Uterus (tissue), 4 donors: Measurements from ENCODE around the gene BSND. TPM values are rescaled to one million over a fixed set of nuclear protein-coding genes. Genes with fewer than 3 reads are reported as not detected.

Experiments
- DNase-seq, 2 donors: peaks; one replicate each; pipeline ENCODE4 v3.0.0-alpha.2; 2019 to 2020
- H3K27ac ChIP-seq, 2 donors: fragments of 200-600 bp; sonication (generic); 1 replicate in 1 of 2; 2 replicates in 1 of 2; pipeline ENCODE4 v1.5.1; 2016 to 2018
- H3K27me3 ChIP-seq, 2 donors: fragments of 200-600 bp; sonication (generic); one replicate each; pipeline ENCODE4 v1.5.1; 2018 to 2019; ENCODE audit warnings: control low read depth in 1 of 2
- H3K36me3 ChIP-seq, 2 donors: fragments of 200-600 bp; sonication (generic); one replicate each; pipeline ENCODE4 v1.5.1; 2019; ENCODE audit warnings: control low read depth in 1 of 2
- H3K4me1 ChIP-seq, 2 donors: fragments of 200-600 bp; sonication (generic); one replicate each; pipeline ENCODE4 v1.5.1; 2018 to 2019; ENCODE audit warnings: control low read depth in 1 of 2
- H3K4me3 ChIP-seq, 2 donors: fragments of 200-600 bp; sonication (generic); 1 replicate in 1 of 2; 2 replicates in 1 of 2; pipeline ENCODE4 v1.5.1; 2018 to 2019; ENCODE audit warnings: mild to moderate bottlenecking in 1 of 2
- H3K9me3 ChIP-seq, 2 donors: fragments of 200-600 bp; sonication (generic); one replicate each; pipeline ENCODE4 v1.5.1; 2019; ENCODE audit warnings: control low read depth in 1 of 2
- POLR2A ChIP-seq, 2 donors: fragments of 450-650 bp; IDR thresholded peaks; one replicate each; pipeline ENCODE4 v1.6.1; 2016; ENCODE audit warnings: antibody characterized with exemption in 2 of 2, mild to moderate bottlenecking in 1 of 2, moderate library complexity in 1 of 2
- intact Hi-C: fragments of 100-400 bp; cut with DNase I; formaldehyde crosslinking; loops from one replicate; pipeline ENCODE4 v1.15.1; 2023; ENCODE audit warnings: low total_unique reads
- total RNA-seq, 4 donors: library from RNA; depleted of rRNA in 3 of 4; stranded (reverse); fragments of >200 nt in 3 of 4; gene quantifications; one replicate each; pipeline versions ENCODE4 v1.1.0 to v1.2.4, GENCODE V29; 2014 to 2023
- TF ChIP-seq, protein P1 (sequence below), 4 experiments: fragments of 200-600 bp in 2 of 4; fragments of 450-650 bp in 2 of 4; sonication (generic) in 2 of 4; IDR thresholded peaks; one replicate each; pipeline ENCODE4 v1.5.1; 2016 to 2019; ENCODE audit warnings: antibody characterized with exemption in 4 of 4, mild to moderate bottlenecking in 2 of 4, moderate library complexity in 1 of 4
- donor health status: DM: yes; HTN: yes; CAD: no.

The BSND gene
- total RNA-seq, 4 donors from 2014 or later, result not detected

DNA sequence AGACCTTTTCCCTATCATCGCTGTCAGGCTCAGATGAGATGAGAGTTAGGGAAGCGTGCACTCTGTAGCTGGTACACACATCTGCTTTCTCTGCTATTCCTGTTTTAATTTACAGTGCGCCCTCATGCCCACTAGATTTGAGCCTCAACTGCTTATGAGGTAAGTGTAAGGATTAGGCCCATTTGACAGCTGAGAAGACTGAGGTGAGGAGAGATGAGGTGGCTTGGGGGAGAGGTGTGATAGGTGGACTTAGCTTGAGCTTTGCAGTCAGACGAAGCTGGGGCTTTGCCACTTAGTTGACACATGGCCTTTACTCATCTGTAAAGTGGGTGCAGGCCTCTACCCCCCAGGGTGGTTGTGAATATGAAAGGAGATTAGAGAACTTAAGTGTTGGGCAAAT lies 9.8 kb upstream of the BSND start:
- intact Hi-C loops, result no loop called here

DNA sequence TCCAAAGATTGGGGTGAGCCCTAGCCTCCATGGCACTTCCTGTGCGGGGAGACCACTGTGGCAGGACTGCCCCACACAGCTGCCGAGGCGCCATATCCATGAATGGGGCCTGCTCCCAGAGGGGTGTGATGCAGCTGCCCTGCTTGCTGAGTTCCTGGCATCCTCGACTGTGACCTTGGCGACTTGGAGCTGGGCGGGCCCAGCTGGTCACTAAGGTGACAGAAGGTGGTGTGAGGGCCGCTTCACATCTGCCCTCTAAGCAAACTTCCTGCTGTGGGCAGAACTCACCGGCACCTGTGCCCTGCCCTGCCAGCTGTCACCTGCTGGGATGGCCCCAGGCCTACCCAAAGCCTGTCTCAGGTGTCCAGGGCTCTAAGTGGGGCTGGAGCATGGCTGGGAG lies 9.3 kb upstream of the BSND start:
- TF ChIP-seq POLR2A (IDR thresholded peaks at IDR 0.05), result no peak
- TF ChIP-seq, protein P1, sequence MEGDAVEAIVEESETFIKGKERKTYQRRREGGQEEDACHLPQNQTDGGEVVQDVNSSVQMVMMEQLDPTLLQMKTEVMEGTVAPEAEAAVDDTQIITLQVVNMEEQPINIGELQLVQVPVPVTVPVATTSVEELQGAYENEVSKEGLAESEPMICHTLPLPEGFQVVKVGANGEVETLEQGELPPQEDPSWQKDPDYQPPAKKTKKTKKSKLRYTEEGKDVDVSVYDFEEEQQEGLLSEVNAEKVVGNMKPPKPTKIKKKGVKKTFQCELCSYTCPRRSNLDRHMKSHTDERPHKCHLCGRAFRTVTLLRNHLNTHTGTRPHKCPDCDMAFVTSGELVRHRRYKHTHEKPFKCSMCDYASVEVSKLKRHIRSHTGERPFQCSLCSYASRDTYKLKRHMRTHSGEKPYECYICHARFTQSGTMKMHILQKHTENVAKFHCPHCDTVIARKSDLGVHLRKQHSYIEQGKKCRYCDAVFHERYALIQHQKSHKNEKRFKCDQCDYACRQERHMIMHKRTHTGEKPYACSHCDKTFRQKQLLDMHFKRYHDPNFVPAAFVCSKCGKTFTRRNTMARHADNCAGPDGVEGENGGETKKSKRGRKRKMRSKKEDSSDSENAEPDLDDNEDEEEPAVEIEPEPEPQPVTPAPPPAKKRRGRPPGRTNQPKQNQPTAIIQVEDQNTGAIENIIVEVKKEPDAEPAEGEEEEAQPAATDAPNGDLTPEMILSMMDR (IDR thresholded peaks at IDR 0.05), result no peak
- Histone ChIP-seq H3K27me3 (no peaks in the 10 kb centered on the region), H3K27ac (no peak overlapping the region), H3K36me3 (no peaks in the 10 kb centered on the region), H3K9me3 (no peaks in the 10 kb centered on the region), H3K4me3 (no peak overlapping the region), H3K4me1 (no peaks in the 10 kb centered on the region)
- no peak for DNase-seq
- intact Hi-C loops, result no loop called here

More for the DNA sequence above, 9.8 kb upstream of the BSND start:
- DNase-seq, result no peak
- no peak overlapping the region for H3K4me3 ChIP-seq
- TF ChIP-seq, protein P1 (IDR thresholded peaks at IDR 0.05), result no peak
- no peak for TF ChIP-seq POLR2A (IDR thresholded peaks at IDR 0.05)
- no peaks in the 10 kb centered on the region for H3K4me1 ChIP-seq
- H3K27me3 ChIP-seq, result no peaks in the 10 kb centered on the region
- no peaks in the 10 kb centered on the region for H3K9me3 ChIP-seq
- H3K36me3 ChIP-seq, result no peaks in the 10 kb centered on the region
- no peak overlapping the region for H3K27ac ChIP-seq

DNA sequence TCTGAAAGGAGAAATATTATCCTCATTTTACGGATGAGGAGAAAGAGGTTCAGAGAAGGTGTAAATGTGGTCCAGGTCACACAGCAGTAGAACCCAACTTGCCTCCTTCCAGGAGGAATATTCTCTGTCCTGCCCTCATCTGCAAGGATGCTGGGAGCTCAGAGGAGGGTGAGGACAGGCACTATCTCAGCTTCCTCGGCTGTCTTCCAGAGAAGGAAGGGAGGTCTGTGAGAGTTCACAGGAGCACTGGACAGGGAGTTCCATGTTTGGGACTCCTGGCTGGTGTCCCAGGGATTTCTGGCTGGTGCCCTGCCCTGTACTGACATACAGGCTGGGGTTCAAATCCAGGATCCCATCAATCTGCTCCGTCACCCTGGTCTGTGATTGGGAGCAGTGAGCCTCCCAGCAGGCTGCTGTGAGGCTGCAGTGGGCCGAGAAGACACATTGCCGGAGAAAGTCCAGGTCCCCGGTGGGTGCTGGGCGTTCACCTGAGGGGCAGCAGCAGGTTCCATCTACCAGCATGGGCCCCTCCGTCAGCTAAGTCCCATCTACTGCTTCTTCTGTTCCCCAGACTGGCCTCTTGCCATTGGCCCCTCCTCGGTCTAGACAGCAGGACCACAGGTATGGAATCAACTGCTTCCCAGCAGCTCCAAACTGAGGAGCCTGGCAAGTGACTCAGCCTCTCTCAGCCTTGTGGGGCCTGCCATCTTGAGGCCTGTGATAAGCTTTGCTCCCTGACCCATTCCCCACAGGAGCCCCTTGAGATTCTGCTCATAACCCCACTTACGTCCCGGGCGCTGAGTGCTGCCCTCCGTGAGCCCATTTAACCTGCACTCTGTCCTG lies 8.5 kb upstream of the BSND start:
- Histone ChIP-seq H3K27ac (no peak overlapping the region), H3K9me3 (no peaks in the 10 kb centered on the region), H3K4me1 (no peaks in the 10 kb centered on the region), H3K4me3 (no peak overlapping the region), H3K36me3 (no peaks in the 10 kb centered on the region), H3K27me3 (no peaks in the 10 kb centered on the region)
- no peak for TF ChIP-seq POLR2A (IDR thresholded peaks at IDR 0.05)
- TF ChIP-seq, protein P1 (IDR thresholded peaks at IDR 0.05), result no peak
- intact Hi-C loops, result no loop called here
- DNase-seq, result no peak

DNA sequence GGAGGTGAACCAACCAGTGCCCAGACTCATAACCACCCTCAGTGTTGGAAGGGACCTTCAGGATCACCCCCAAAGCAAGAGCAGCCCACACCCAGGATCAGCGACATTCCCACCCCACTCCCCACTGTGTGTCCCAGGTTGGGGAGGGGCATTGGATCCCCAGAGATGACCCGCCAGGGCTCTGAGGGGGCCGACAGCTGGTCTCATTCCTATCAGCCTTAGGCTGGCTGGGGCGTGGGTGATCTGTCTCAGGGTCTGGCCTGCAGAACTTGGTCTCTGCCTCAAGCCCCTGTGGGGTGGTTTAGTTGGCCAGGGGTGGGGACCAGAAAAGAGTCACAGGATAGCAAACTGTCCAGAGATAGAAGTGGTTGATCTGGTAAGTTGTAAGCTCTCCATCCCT lies 7.8 kb upstream of the BSND start:
- Histone ChIP-seq H3K27me3 (no peaks in the 10 kb centered on the region), H3K4me1 (no peaks in the 10 kb centered on the region), H3K9me3 (no peaks in the 10 kb centered on the region), H3K36me3 (no peaks in the 10 kb centered on the region), H3K27ac (no peak overlapping the region), H3K4me3 (no peak overlapping the region)
- TF ChIP-seq, protein P1 (IDR thresholded peaks at IDR 0.05), result no peak
- no peak for TF ChIP-seq POLR2A (IDR thresholded peaks at IDR 0.05)
- intact Hi-C loops, result no loop called here
- no peak for DNase-seq

DNA sequence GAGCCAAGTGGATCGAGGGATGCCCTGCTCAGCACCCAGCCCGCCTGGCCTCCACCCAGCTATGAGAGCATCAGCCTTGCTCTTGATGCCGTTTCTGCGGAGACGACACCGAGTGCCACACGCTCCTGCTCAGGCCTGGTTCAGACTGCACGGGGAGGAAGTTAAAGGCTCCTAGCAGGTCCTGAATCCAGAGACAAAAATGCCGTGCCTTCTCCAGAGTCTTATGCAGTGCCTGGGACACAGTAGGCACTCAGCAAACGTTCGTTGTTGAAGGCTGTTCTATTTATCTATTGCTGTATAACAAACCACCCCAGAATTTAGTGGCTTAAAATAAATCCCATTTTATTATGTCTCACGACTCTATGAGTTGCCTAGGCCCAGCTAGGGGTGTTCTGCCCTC lies 6.8 kb upstream of the BSND start:
- TF ChIP-seq, protein P1 (IDR thresholded peaks at IDR 0.05), result no peak
- TF ChIP-seq POLR2A (IDR thresholded peaks at IDR 0.05), result no peak
- Histone ChIP-seq H3K27ac (no peak overlapping the region), H3K4me3 (no peak overlapping the region), H3K9me3 (no peaks in the 10 kb centered on the region), H3K4me1 (no peaks in the 10 kb centered on the region), H3K27me3 (no peaks in the 10 kb centered on the region), H3K36me3 (no peaks in the 10 kb centered on the region)
- intact Hi-C loops, result no loop called here
- DNase-seq, result no peak
